Activated B cell treated with CpG ODN at 0.5 μM for 24 hours (primary cell): Measurements from ENCODE around the gene CNTNAP5. TPM values are rescaled to one million over a fixed set of nuclear protein-coding genes. Genes with fewer than 3 reads are reported as not detected.

Experiments used
- ATAC-seq: fragments of 200-7000 bp; cut with Tn5 transposase; one replicate; pipeline ENCODE4 v1.10.0; 2021; ENCODE audit warnings: low read depth, mild to moderate bottlenecking, moderate library complexity
- CTCF ChIA-PET: fragments of 350-600 bp; sonication (Branson Sonifier 250); formaldehyde crosslinking; loops from one replicate; lab custom pipeline; 2021; ENCODE audit warnings: antibody characterized with exemption; lab: Charles Lee
- POLR2A ChIA-PET: fragments of 350-600 bp; sonication (Branson Sonifier 250); formaldehyde crosslinking; loops from one replicate; lab custom pipeline; 2021; ENCODE audit warnings: antibody characterized with exemption; lab: Charles Lee
- DNase-seq: peaks from one replicate; pipeline ENCODE4 v3.0.0; 2022
- H3K27ac Mint-ChIP-seq: one replicate; pipeline ENCODE4 v1.8.0; 2020; ENCODE audit warnings: mixed read lengths
- H3K27me3 Mint-ChIP-seq: one replicate; pipeline ENCODE4 v1.8.0; 2021; ENCODE audit warnings: mixed read lengths
- H3K36me3 Mint-ChIP-seq: one replicate; pipeline ENCODE4 v1.8.0; 2021; ENCODE audit warnings: low read depth, mixed read lengths
- H3K4me1 Mint-ChIP-seq: one replicate; pipeline ENCODE4 v1.8.0; 2021; ENCODE audit warnings: mixed read lengths
- H3K4me3 Mint-ChIP-seq: one replicate; pipeline ENCODE4 v1.8.0; 2020; ENCODE audit warnings: mild to moderate bottlenecking, mixed read lengths
- H3K9me3 Mint-ChIP-seq: one replicate; pipeline ENCODE4 v1.8.0; 2020; ENCODE audit warnings: mixed read lengths
- intact Hi-C: fragments of 100-400 bp; cut with micrococcal nuclease; formaldehyde crosslinking; loops from one replicate; pipeline ENCODE4 v1.15.1; 2024
- total RNA-seq: library from RNA; stranded (reverse); gene quantifications from 2 replicates; pipeline ENCODE4 v1.2.3, GENCODE V29; 2022
- TF ChIP-seq, protein P1 (sequence below): fragments of 200-600 bp; IDR thresholded peaks from one replicate; pipeline ENCODE4 v1.8.0; 2022; ENCODE audit warnings: antibody characterized with exemption, mild to moderate bottlenecking

CNTNAP5 gene
- total RNA-seq, 1 donor from 2014 or later = not detected

DNA sequence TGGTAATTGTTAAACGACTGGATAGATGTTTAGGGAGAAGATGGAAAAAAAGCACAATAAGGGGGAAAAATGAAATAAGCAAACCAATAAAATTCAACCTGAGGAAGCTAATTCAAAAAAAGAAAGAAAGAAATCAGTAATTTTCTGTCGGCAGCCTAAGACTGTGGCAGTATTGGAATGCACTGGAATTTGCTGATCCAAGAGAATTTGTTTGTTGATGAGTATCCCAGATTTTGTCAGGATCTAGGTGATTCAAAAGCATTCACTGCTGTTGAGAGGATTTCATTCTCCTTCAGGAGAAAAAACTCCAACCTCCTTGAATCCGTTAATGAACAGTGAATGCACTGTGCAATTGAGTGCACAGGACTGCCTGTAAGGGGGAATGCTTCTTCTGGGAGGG lies 546.7 kb downstream of the CNTNAP5 start:
- no peak overlapping the region for H3K27ac Mint-ChIP-seq
- ATAC-seq (no peak), DNase-seq (no peak)
- intact Hi-C loops = no loop called here
- no peak overlapping the region for H3K4me3 Mint-ChIP-seq
- ChIA-PET CTCF (no interaction called here), POLR2A (no interaction called here)
- H3K36me3 Mint-ChIP-seq = no peaks in the 10 kb centered on the region
- H3K4me1 Mint-ChIP-seq = no peaks in the 10 kb centered on the region
- no peaks in the 10 kb centered on the region for H3K27me3 Mint-ChIP-seq
- TF ChIP-seq, protein P1, sequence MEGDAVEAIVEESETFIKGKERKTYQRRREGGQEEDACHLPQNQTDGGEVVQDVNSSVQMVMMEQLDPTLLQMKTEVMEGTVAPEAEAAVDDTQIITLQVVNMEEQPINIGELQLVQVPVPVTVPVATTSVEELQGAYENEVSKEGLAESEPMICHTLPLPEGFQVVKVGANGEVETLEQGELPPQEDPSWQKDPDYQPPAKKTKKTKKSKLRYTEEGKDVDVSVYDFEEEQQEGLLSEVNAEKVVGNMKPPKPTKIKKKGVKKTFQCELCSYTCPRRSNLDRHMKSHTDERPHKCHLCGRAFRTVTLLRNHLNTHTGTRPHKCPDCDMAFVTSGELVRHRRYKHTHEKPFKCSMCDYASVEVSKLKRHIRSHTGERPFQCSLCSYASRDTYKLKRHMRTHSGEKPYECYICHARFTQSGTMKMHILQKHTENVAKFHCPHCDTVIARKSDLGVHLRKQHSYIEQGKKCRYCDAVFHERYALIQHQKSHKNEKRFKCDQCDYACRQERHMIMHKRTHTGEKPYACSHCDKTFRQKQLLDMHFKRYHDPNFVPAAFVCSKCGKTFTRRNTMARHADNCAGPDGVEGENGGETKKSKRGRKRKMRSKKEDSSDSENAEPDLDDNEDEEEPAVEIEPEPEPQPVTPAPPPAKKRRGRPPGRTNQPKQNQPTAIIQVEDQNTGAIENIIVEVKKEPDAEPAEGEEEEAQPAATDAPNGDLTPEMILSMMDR = no peak
- peaks cover 15% of the 10 kb centered on the region for H3K9me3 Mint-ChIP-seq

DNA sequence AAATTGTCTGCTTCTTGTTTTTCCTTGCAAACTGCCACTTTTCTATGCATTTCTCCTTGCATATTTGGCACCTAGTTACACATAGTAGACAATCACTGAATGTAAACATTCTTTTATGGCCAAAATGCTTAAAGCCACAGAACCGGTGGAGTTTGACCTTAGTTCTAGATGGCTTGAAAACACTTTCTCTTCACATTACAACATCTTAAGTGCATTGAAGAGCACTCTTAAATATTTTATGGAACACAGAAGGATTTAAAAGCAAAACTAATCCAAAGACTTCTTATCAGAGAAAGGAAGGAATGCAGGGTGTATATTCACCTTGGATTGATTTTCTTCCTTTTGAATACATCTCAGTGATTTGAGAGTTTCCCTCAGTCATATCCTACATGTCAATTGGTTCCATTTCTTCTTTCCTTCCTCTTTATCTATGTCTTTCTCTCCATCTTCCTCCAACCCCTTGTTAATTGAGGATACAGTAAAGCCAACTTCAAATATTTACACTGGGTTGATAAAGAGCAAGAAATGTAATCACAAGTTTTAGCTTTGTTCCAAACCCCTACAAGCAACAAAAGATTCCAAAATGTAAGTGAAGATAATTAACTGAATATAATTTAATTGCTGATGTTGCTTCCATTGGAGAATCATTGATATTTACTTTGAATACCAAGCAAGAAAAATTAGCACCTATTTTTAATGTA lies 548.0 kb downstream of the CNTNAP5 start:
- Mint-ChIP-seq H3K4me1 (no peaks in the 10 kb centered on the region), H3K9me3 (peaks cover 10% of the 10 kb centered on the region), H3K27me3 (no peaks in the 10 kb centered on the region), H3K36me3 (no peaks in the 10 kb centered on the region), H3K27ac (no peak overlapping the region), H3K4me3 (no peak overlapping the region)
- CTCF ChIA-PET = no interaction called here
- DNase-seq = no peak
- intact Hi-C loops = no loop called here
- TF ChIP-seq, protein P1 = no peak
- POLR2A ChIA-PET = no interaction called here
- ATAC-seq = no peak

- Mint-ChIP-seq H3K4me1 (no peaks in the 10 kb centered on the region), H3K9me3 (peaks cover 9% of the 10 kb centered on the region), H3K27me3 (no peaks in the 10 kb centered on the region), H3K27ac (no peak overlapping the region), H3K36me3 (no peaks in the 10 kb centered on the region), H3K4me3 (no peak overlapping the region)
- ATAC-seq (no peak), DNase-seq (no peak)
- TF ChIP-seq, protein P1 = no peak
- intact Hi-C loops = no loop called here
- CTCF ChIA-PET = no interaction called here
- POLR2A ChIA-PET = no interaction called here
Measured at GRCh38 chr2:124575497-124575896, 550.4 kb downstream of the CNTNAP5 start.

GRCh38 chr2:124580263-124580662 lies 555.2 kb downstream of the CNTNAP5 start:
- Mint-ChIP-seq H3K27me3 (no peaks in the 10 kb centered on the region), H3K9me3 (peaks cover 4% of the 10 kb centered on the region), H3K4me3 (no peak overlapping the region), H3K27ac (no peak overlapping the region), H3K36me3 (no peaks in the 10 kb centered on the region), H3K4me1 (no peaks in the 10 kb centered on the region)
- ChIA-PET POLR2A (no interaction called here), CTCF (no interaction called here)
- TF ChIP-seq, protein P1 = no peak
- ATAC-seq = no peak
- intact Hi-C loops = no loop called here
- DNase-seq = no peak

DNA sequence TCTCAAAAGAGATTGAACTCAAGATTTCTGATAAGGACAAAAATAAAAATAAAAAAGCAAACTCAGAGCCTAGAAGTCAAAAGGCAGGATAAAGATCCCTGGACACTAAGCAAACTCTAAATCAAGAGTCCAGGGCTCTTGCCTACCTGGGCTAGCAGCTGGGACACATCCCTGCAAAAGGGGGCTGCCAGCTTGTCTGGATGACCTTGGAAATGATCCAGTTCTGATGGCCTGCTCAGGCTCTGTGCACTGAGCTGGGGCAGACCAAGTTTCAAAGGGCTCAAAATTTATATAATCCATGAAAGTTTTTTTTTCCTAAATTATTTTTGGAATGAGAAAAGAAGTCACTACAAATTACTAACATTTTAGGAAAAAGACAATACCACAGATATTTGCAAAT lies 557.3 kb downstream of the CNTNAP5 start:
- intact Hi-C loops = no loop called here
- Mint-ChIP-seq H3K9me3 (peaks cover 4% of the 10 kb centered on the region), H3K27me3 (no peaks in the 10 kb centered on the region), H3K4me3 (no peak overlapping the region), H3K4me1 (no peaks in the 10 kb centered on the region), H3K27ac (no peak overlapping the region), H3K36me3 (no peaks in the 10 kb centered on the region)
- ChIA-PET POLR2A (no interaction called here), CTCF (no interaction called here)
- TF ChIP-seq, protein P1 = no peak
- ATAC-seq (no peak), DNase-seq (no peak)
